Loucy (cell line): Measurements from ENCODE around the gene FGF8.

ENCODE experiments used
- CTCF ChIP-seq: fragments of 200-600 bp; sonication (generic); conservative IDR thresholded peaks from 2 replicates; pipeline ENCODE4 v1.5.1; 2014; ENCODE audit warnings: mild to moderate bottlenecking, antibody characterized with exemption, low read length
- EZH2phosphoT487 ChIP-seq: fragments of 200-600 bp; IDR thresholded peaks from 2 replicates; pipeline ENCODE4 v1.6.1; 2018; ENCODE audit warnings: antibody characterized with exemption, mild to moderate bottlenecking, moderate library complexity, borderline replicate concordance

GRCh38 chr10:101793526-101793925 lies 17.6 kb upstream of the FGF8 start:
- no peak for TF ChIP-seq CTCF
- no peak for TF ChIP-seq EZH2phosphoT487
